Upper lobe of left lung (tissue), 6 donors: ENCODE measurements around the gene ADISSP. TPM values are rescaled to one million over a fixed set of nuclear protein-coding genes. Genes with fewer than 3 reads are reported as not detected.

ENCODE experiments used
- ATAC-seq, 2 donors: fragments of 200-7000 bp; cut with Tn5 transposase; one replicate each; pipeline ENCODE4 v1.9.1; 2022; ENCODE audit warnings: mild to moderate bottlenecking in 2 of 2, moderate library complexity in 2 of 2; ENCODE audit not compliant: low FRiP score in 2 of 2
- DNase-seq, 2 donors: peaks; one replicate each; pipeline ENCODE4 v3.0.0-alpha.2; 2019 to 2020
- H3K27ac ChIP-seq, 4 donors: fragments of 200-600 bp; sonication (generic); one replicate each; pipeline ENCODE4 v1.5.1; 2016 to 2019
- H3K27me3 ChIP-seq, 4 donors: fragments of 200-600 bp; sonication (generic); one replicate each; pipeline ENCODE4 v1.5.1; 2017 to 2019
- H3K36me3 ChIP-seq, 4 donors: fragments of 200-600 bp; sonication (generic); one replicate each; pipeline ENCODE4 v1.5.1; 2016 to 2019
- H3K4me1 ChIP-seq, 4 donors: fragments of 200-600 bp; sonication (generic); one replicate each; pipeline ENCODE4 v1.5.1; 2018 to 2019
- H3K4me3 ChIP-seq, 4 donors: fragments of 200-600 bp; sonication (generic); one replicate each; pipeline ENCODE4 v1.5.1; 2017 to 2019; ENCODE audit warnings: mild to moderate bottlenecking in 2 of 4, moderate library complexity in 1 of 4
- H3K9me3 ChIP-seq, 4 donors: fragments of 200-600 bp; sonication (generic); one replicate each; pipeline ENCODE4 v1.5.1; 2018 to 2019
- EP300 ChIP-seq, 4 donors: sonication (generic); formaldehyde crosslinking; IDR thresholded peaks; one replicate each; pipeline ENCODE4 v1.5.1; 2017; ENCODE audit warnings: antibody characterized with exemption in 4 of 4, control low read depth in 2 of 4
- POLR2A ChIP-seq, 4 donors: fragments of 450-650 bp; IDR thresholded peaks; one replicate each; pipeline ENCODE4 v1.5.1; 2016 to 2017; ENCODE audit warnings: antibody characterized with exemption in 4 of 4, mild to moderate bottlenecking in 2 of 4
- POLR2AphosphoS5 ChIP-seq, 2 donors: sonication (generic); formaldehyde crosslinking; IDR thresholded peaks; one replicate each; pipeline ENCODE4 v1.5.1; 2017; ENCODE audit warnings: antibody characterized with exemption in 2 of 2
- WGBS, 2 donors: methylation state at CpG; one replicate each; pipeline ENCODE4 v1.1.5; 2017 to 2018; 5-methylcytosine and 5-hydroxymethylcytosine counted together
- total RNA-seq, 6 donors: library from RNA; depleted of rRNA in 4 of 6; stranded (reverse); fragments of >200 nt in 4 of 6; gene quantifications; one replicate each; pipeline versions ENCODE4 v1.1.0 to v1.2.1, GENCODE V29; 2016 to 2021
- TF ChIP-seq, protein P1 (sequence below), 6 experiments: fragments of 450-650 bp in 4 of 6; fragments of 200-600 bp in 2 of 6; sonication (generic) in 2 of 6; IDR thresholded peaks; one replicate each; pipeline ENCODE4 v1.5.1; 2016 to 2019; ENCODE audit warnings: antibody characterized with exemption in 6 of 6
- donor health status: DM: no; HTN: no; CAD: no; lungs with moderate emphysema.
- donor health status: DM: no; HTN: yes; CAD: no; lungs with severe emphysema.

Gene ADISSP
- total RNA-seq, 6 donors from 2014 or later: 6.7 to 41.9 (median 39.1) TPM

DNA sequence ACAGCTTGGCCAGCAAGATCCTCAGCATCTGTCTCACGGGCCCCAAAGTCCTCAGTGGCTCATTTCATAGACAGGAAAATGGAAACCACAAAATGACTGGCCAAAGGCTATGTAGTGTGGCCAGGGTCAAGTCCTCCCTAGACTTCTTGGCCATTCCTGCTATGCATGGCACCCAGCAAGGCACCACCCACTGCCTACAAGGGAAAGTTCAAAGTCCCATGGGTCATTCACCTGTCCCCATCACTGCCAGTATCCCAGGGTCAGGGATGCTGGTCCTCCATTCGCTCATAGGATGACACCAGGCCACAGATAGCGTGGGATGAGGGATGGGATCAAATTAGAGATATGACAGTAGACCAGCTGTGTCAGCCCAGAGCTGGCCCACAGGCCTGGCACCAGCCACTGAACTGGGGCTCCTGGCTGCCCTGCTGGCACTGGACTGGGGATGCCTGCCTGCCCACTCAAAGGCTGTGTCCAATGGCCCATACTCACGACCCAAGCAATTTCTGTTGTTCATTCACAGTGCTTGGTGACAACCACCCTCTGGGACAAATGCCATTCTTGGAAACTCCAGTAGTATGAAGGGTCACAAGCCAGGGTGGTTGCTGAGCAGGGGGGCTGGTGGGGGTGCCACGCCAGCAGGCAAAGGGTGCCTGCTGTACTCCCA is 11.6 kb downstream of the ADISSP start:
- TF ChIP-seq POLR2AphosphoS5 (IDR thresholded peaks at IDR 0.05) (no peak), EP300 (IDR thresholded peaks at IDR 0.05) (no peak), POLR2A (IDR thresholded peaks at IDR 0.05) (no peak)
- TF ChIP-seq, protein P1, sequence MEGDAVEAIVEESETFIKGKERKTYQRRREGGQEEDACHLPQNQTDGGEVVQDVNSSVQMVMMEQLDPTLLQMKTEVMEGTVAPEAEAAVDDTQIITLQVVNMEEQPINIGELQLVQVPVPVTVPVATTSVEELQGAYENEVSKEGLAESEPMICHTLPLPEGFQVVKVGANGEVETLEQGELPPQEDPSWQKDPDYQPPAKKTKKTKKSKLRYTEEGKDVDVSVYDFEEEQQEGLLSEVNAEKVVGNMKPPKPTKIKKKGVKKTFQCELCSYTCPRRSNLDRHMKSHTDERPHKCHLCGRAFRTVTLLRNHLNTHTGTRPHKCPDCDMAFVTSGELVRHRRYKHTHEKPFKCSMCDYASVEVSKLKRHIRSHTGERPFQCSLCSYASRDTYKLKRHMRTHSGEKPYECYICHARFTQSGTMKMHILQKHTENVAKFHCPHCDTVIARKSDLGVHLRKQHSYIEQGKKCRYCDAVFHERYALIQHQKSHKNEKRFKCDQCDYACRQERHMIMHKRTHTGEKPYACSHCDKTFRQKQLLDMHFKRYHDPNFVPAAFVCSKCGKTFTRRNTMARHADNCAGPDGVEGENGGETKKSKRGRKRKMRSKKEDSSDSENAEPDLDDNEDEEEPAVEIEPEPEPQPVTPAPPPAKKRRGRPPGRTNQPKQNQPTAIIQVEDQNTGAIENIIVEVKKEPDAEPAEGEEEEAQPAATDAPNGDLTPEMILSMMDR (IDR thresholded peaks at IDR 0.05): no peak
- no peaks in the 10 kb centered on the region for H3K27me3 ChIP-seq
- no peak overlapping the region for H3K27ac ChIP-seq
- DNase-seq (no peak), ATAC-seq (no peak)
- peaks cover 0 to 14% (median 12%) of the 10 kb centered on the region in 4 donors for H3K36me3 ChIP-seq
- no peak overlapping the region for H3K4me3 ChIP-seq
- peaks cover 6 to 31% (median 12%) of the 10 kb centered on the region in 4 donors for H3K4me1 ChIP-seq
- H3K9me3 ChIP-seq: no peaks in the 10 kb centered on the region
- WGBS, 2 donors: 88 to 100% methylated on average over 2 to 4 of the region's 5 CpGs

DNA sequence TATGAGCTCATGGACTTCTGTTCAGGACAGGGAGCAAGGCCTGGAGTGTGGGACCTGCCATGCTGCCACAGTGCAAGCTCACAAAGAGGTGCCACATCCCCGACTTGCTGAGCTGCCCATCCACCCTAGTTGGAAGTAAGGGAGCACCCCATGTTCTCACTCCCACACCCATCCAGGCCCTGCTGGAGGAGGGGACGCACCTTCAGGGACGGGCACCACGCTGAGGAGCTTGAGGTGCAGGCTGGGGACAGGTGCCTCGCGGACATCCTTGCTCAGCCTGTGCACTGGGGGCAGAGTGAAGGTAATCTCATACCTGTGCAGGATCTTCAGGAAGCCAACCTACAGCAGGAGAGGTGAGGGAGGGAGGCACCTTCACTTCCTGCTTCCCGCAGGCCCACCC is 12.3 kb downstream of the ADISSP start:
- no peaks in the 10 kb centered on the region for H3K9me3 ChIP-seq
- ATAC-seq (no peak), DNase-seq (peak in 1 of 2 donors; percentile 56)
- peaks cover 6 to 35% (median 12%) of the 10 kb centered on the region in 4 donors for H3K4me1 ChIP-seq
- no peaks in the 10 kb centered on the region for H3K27me3 ChIP-seq
- 43 to 92% methylated on average over 1 to 7 of the region's 7 CpGs for WGBS, 2 donors
- no peak overlapping the region for H3K4me3 ChIP-seq
- H3K36me3 ChIP-seq: peaks cover 0 to 19% (median 16%) of the 10 kb centered on the region in 4 donors
- no peak for TF ChIP-seq EP300 (IDR thresholded peaks at IDR 0.05)
- TF ChIP-seq POLR2AphosphoS5 (IDR thresholded peaks at IDR 0.05): no peak
- no peak for TF ChIP-seq POLR2A (IDR thresholded peaks at IDR 0.05)
- TF ChIP-seq, protein P1 (IDR thresholded peaks at IDR 0.05): no peak
- H3K27ac ChIP-seq: no peak overlapping the region

- no peaks in the 10 kb centered on the region for H3K9me3 ChIP-seq
- peak overlapping the region in 1 of 4 donors; percentile 10 for H3K27ac ChIP-seq
- no peak overlapping the region for H3K4me3 ChIP-seq
- TF ChIP-seq POLR2AphosphoS5 (IDR thresholded peaks at IDR 0.05) (no peak), EP300 (IDR thresholded peaks at IDR 0.05) (no peak), POLR2A (IDR thresholded peaks at IDR 0.05) (no peak)
- TF ChIP-seq, protein P1 (IDR thresholded peaks at IDR 0.05): no peak
- H3K4me1 ChIP-seq: peaks cover 6 to 45% (median 12%) of the 10 kb centered on the region in 4 donors
- DNase-seq (no peak), ATAC-seq (no peak)
- no peaks in the 10 kb centered on the region for H3K27me3 ChIP-seq
- WGBS, 2 donors: 84 to 90% methylated on average over 12 to 16 of the region's 16 CpGs
- peaks cover 0 to 29% (median 21%) of the 10 kb centered on the region in 4 donors for H3K36me3 ChIP-seq
These were observed 13.3 kb downstream of the ADISSP start for GRCh38 chr20:3754276-3754630.

- H3K27ac ChIP-seq: peak overlapping the region in 2 of 4 donors; percentile 34 to 38
- ATAC-seq (peak in 1 of 2 donors; percentile 5), DNase-seq (peak in 1 of 2 donors; percentile 83)
- peaks cover 6 to 45% (median 12%) of the 10 kb centered on the region in 4 donors for H3K4me1 ChIP-seq
- no peak overlapping the region for H3K4me3 ChIP-seq
- TF ChIP-seq EP300 (IDR thresholded peaks at IDR 0.05) (no peak), POLR2AphosphoS5 (IDR thresholded peaks at IDR 0.05) (no peak), POLR2A (IDR thresholded peaks at IDR 0.05) (no peak)
- TF ChIP-seq, protein P1 (IDR thresholded peaks at IDR 0.05): no peak
- no peaks in the 10 kb centered on the region for H3K9me3 ChIP-seq
- WGBS, 2 donors: 70 to 82% methylated on average over 18 to 21 of the region's 26 CpGs
- H3K36me3 ChIP-seq: peaks cover 0 to 35% (median 21%) of the 10 kb centered on the region in 4 donors
- H3K27me3 ChIP-seq: no peaks in the 10 kb centered on the region
These were observed 13.9 kb downstream of the ADISSP start for GRCh38 chr20:3753501-3754275.
